ENCODE measurements around the gene NPR3. TPM values are rescaled to one million over a fixed set of nuclear protein-coding genes. Genes with fewer than 3 reads are reported as not detected.

NPR3 gene
- total and polyA plus RNA-seq, 2 of the 8 experiments (the other 6 are each of a cell fraction or from before 2014, with no cell fraction given), result not detected

DNA sequence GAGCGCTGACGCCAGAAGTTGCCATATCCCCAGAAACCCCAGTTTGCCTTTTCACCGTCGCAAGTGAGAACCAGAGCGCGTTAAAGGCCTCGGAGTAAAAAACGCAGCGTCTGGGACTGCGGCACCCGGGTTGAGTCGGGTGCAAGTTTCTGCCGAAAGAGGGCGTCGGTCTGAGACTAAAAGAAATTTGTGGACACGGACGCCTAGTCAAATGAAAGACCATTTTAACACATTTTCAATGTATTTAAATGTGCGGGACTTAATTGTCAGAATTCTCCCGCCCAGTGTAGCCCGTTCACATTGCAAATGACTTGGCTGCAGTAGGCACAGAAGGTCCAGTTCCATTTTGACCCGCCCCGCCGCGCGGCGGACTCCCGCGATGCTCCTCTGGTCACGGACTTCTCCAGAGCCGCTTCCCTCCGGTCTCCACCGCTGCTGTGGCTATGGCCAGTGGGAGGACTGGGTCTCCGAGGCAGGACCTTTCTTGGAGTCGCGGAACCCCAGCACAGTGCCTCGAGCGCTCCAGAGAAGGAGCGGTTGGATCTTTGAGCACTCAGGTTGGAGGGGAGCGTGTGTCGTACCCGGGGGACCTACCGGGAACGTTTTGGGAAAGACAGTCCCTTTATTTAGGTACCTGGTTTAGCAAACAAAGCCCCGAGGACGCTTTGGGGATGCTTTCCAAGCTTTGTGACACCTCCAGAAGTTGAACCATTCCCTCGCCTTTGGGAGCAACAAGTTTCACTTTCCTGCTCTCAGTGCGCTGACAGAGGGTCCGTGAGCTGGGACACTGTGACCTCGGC lies 1.2 kb upstream of the NPR3 start (continued):
- TF ChIP-seq, protein P1, sequence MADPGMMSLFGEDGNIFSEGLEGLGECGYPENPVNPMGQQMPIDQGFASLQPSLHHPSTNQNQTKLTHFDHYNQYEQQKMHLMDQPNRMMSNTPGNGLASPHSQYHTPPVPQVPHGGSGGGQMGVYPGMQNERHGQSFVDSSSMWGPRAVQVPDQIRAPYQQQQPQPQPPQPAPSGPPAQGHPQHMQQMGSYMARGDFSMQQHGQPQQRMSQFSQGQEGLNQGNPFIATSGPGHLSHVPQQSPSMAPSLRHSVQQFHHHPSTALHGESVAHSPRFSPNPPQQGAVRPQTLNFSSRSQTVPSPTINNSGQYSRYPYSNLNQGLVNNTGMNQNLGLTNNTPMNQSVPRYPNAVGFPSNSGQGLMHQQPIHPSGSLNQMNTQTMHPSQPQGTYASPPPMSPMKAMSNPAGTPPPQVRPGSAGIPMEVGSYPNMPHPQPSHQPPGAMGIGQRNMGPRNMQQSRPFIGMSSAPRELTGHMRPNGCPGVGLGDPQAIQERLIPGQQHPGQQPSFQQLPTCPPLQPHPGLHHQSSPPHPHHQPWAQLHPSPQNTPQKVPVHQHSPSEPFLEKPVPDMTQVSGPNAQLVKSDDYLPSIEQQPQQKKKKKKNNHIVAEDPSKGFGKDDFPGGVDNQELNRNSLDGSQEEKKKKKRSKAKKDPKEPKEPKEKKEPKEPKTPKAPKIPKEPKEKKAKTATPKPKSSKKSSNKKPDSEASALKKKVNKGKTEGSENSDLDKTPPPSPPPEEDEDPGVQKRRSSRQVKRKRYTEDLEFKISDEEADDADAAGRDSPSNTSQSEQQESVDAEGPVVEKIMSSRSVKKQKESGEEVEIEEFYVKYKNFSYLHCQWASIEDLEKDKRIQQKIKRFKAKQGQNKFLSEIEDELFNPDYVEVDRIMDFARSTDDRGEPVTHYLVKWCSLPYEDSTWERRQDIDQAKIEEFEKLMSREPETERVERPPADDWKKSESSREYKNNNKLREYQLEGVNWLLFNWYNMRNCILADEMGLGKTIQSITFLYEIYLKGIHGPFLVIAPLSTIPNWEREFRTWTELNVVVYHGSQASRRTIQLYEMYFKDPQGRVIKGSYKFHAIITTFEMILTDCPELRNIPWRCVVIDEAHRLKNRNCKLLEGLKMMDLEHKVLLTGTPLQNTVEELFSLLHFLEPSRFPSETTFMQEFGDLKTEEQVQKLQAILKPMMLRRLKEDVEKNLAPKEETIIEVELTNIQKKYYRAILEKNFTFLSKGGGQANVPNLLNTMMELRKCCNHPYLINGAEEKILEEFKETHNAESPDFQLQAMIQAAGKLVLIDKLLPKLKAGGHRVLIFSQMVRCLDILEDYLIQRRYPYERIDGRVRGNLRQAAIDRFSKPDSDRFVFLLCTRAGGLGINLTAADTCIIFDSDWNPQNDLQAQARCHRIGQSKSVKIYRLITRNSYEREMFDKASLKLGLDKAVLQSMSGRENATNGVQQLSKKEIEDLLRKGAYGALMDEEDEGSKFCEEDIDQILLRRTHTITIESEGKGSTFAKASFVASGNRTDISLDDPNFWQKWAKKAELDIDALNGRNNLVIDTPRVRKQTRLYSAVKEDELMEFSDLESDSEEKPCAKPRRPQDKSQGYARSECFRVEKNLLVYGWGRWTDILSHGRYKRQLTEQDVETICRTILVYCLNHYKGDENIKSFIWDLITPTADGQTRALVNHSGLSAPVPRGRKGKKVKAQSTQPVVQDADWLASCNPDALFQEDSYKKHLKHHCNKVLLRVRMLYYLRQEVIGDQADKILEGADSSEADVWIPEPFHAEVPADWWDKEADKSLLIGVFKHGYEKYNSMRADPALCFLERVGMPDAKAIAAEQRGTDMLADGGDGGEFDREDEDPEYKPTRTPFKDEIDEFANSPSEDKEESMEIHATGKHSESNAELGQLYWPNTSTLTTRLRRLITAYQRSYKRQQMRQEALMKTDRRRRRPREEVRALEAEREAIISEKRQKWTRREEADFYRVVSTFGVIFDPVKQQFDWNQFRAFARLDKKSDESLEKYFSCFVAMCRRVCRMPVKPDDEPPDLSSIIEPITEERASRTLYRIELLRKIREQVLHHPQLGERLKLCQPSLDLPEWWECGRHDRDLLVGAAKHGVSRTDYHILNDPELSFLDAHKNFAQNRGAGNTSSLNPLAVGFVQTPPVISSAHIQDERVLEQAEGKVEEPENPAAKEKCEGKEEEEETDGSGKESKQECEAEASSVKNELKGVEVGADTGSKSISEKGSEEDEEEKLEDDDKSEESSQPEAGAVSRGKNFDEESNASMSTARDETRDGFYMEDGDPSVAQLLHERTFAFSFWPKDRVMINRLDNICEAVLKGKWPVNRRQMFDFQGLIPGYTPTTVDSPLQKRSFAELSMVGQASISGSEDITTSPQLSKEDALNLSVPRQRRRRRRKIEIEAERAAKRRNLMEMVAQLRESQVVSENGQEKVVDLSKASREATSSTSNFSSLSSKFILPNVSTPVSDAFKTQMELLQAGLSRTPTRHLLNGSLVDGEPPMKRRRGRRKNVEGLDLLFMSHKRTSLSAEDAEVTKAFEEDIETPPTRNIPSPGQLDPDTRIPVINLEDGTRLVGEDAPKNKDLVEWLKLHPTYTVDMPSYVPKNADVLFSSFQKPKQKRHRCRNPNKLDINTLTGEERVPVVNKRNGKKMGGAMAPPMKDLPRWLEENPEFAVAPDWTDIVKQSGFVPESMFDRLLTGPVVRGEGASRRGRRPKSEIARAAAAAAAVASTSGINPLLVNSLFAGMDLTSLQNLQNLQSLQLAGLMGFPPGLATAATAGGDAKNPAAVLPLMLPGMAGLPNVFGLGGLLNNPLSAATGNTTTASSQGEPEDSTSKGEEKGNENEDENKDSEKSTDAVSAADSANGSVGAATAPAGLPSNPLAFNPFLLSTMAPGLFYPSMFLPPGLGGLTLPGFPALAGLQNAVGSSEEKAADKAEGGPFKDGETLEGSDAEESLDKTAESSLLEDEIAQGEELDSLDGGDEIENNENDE (IDR thresholded peaks at IDR 0.05; ENCODE audit: insufficient replicate concordance, low read length), result no peak
- TF ChIP-seq RBBP5 (IDR thresholded peaks at IDR 0.05; ENCODE audit: borderline replicate concordance, low read depth, low read length) (0 out of 2 replicates have a peak, but pooled peaks have one; percentile 31), ASH2L (IDR thresholded peaks at IDR 0.05; ENCODE audit: low read length) (peak; percentile 42), SUZ12 (IDR thresholded peaks at IDR 0.05; ENCODE audit: low read length) (peak; percentile 94), BACH1 (IDR thresholded peaks at IDR 0.05; ENCODE audit: low read length) (peak; percentile 38; the same call in 1 of the 2 replicates), HDAC2 (IDR thresholded peaks at IDR 0.05; ENCODE audit: borderline replicate concordance in 1 of 2, low read depth in 2 of 2, low read length in 2 of 2) (0 out of 4 replicates have a peak, but pooled peaks of 1 of the 2 experiments have one; percentile 51), EZH2 (IDR thresholded peaks at IDR 0.05; ENCODE audit: low read depth, low read length, severe bottlenecking) (peak; percentile 88), TCF12 (IDR thresholded peaks at IDR 0.05; ENCODE audit: low read depth, low read length) (no peak), EP300 (IDR thresholded peaks at IDR 0.05; ENCODE audit: borderline replicate concordance in 1 of 2, low read depth in 2 of 2, low read length in 2 of 2) (no peak)

All from H1 (cell line).